GM03348 (cell line): ENCODE measurements around the gene NRCAM.
"Not testable (repeated sequence)": the region's sequence is repeated elsewhere in the genome, so short reads cannot be mapped to it uniquely, and the experiment has no call there.

Source experiments
- DNase-seq: peaks from one replicate; pipeline ENCODE4 v3.0.0; 2012; ENCODE audit warnings: low spot score

The NRCAM gene

DNA sequence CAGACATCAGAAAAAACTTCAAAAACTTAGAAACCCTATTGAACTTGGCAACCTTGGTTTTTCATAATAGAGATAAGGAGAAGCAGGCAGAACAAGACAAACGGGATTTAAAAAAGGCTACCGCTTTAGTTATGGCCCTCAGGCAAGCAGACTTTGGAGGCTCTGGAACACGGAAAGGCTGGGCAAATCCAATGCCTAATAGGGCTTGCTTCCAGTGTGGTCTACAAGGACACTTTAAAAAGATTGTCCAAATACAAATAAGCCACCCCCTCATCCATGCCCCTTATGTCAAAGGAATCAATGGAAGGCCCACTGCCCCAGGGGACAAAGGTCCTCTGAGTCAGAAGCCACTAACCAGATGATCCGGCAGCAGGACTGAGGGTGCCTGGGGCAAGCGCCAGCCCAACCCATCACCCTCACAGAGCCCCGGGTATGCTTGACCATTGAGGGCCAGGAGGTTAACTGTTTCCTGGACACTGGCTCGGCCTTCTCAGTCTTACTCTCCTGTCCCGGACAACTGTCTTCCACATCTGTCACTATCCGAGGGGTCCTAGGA is 115.3 kb downstream of the NRCAM start:
- no peak for DNase-seq

DNA sequence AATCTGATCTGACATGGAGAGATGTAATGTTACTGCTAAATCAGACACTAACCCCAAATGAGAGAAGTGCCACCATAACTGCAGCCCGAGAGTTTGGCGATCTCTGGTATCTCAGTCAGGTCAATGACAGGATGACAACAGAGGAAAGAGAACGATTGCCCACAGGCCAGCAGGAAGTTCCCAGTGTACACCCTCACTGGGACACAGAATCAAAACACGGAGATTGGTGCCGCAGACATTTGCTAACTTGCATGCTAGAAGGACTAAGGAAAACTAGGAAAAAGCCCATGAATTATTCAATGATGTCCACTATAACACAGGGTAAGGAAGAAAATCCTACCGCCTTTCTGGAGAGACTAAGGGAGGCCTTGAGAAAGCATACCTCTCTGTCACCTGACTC is 115.8 kb downstream of the NRCAM start:
- not testable (repeated sequence) for DNase-seq

- no peak for DNase-seq
Observed at GRCh38 chr7:108335269-108335918, 120.8 kb downstream of the NRCAM start.

DNA sequence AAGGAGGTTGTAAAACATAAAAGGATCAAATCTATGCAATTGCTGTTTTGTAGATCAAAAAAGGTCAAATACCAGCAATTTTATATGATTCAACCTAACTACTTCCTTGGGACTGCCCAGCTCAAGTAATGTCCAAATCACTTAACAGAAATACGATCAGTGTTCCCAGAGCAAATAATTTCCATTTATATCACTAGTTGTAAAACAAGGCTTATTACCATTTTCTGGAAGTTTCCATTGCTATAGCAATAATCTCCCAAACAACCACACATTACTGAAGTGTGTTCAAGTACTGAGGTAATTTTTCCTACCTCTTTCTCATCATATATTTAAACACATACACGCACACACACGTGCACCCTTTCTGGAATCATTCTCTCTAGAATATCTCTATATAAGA is 123.3 kb downstream of the NRCAM start:
- no peak for DNase-seq

DNA sequence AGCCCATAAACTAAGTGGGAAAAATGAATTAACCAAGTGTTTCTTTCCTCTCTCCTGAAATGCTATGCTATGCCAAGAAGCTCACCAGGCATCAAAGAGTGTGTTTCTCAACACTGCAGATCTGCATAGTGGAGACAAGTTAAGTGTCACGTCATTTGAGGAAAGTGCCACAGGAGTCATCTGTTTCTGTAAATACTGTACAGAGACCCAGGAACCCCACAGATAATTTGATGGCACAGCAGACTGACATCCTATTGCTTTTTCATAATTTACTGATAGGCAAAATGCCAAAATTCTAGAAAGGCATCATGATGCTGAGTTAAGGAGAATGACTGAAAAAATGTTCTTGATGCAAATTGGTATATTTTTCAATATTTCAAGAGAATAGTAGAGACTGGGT is 124.3 kb downstream of the NRCAM start:
- no peak for DNase-seq

GRCh38 chr7:108330227-108330626 is 126.0 kb downstream of the NRCAM start:
- no peak for DNase-seq

DNA sequence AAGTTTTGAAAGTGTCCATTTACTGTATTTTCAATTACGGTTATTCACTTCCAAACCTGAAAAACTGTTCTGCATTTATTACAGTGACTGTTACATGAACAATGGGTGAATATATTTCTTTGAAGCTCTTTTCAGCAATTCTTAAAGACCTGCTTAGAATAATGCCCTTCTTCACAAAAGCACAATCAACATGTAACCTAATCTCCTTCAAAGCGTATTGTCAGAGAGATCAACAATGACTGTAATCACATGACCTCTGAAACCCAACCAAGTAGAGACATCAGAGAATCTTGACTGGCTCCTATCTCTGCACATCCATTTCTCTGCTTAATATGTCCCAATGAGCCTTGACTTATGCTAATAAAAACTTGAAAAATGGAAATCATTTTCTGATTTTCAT is 126.7 kb downstream of the NRCAM start:
- DNase-seq: no peak

GRCh38 chr7:108328174-108328651 is 128.0 kb downstream of the NRCAM start:
- no peak for DNase-seq

DNA sequence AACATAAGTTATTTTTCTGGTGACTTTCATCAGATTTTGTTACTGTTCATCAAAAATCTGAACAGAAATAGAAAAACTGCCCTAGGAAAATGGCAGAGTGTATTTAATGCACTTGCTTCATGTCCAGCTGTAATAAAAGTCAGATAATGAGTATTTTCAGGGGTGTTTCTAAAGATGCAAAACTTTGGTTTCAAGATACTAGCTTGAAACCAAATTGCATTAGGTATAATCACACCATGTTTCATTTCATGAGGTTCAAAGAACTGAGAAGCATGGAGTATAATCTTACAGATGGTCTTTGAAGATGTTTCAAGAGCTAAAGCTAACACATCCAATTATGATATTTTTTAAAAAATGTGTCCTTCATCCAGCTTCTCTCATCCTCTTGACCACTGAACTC is 128.9 kb downstream of the NRCAM start:
- no peak for DNase-seq

DNA sequence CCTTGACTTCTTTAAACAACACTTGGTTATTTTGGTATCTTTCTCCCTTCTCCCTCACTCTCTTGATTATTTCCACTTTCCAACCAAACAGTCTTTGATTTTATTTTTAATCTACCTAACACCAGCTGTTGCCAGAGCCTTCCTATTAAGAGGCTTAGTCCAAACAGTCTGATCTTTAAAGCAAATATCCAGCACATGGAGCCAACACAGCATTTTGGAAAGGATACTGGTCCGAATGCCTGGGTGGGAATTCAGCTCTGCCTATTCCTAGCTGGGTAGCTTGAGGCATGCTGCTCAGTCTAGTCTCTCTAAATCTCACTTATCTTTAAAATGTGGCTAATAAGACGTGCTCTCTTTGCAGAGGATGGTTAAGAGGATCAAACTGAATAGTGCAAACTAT is 129.3 kb downstream of the NRCAM start:
- DNase-seq: no peak

DNA sequence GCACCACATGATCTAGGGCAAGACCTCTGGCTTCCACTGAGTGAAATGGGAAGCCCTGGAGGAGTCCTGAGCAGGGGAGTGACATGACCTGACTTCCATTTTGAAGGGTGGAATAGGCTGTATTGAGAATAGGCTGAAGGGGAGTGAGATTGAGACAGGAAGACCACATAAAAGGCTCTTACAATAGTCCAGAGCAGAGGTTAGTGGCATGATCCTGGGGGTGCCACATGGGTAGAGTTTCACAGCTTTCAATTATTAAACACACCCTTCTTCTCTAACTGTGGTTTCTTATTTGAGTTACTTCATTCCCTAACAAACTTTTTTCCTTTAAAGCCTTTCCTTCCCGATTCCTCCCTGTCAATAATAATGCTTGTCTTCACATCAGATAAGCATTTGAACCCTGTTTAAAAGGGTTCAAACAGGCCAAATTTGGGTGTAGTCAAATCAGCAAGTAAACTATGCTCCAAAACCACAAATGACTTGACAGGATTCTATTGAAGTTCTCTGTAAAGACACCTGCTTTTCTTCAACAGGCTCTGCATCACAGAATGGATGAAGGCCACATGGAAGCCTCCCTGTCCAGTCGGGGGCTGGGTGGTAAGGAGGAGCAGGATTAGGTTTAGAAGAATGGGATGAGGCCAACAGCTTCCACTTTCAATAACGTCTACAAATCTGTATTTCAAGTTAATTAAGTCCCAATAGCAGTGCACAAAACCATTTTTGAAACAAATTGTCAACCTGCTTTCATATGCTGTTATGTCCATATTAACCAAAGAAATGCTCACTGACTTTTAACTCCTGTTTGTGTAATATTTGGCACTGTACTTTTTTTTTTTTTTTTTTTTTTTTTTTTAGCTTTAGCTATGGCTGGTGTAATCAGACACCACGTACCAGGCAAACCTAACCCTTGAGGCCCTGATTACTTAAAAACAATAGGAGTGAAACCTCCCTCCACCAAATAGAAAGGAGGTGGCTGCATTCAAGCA is 131.9 kb downstream of the NRCAM start:
- DNase-seq: no peak

DNA sequence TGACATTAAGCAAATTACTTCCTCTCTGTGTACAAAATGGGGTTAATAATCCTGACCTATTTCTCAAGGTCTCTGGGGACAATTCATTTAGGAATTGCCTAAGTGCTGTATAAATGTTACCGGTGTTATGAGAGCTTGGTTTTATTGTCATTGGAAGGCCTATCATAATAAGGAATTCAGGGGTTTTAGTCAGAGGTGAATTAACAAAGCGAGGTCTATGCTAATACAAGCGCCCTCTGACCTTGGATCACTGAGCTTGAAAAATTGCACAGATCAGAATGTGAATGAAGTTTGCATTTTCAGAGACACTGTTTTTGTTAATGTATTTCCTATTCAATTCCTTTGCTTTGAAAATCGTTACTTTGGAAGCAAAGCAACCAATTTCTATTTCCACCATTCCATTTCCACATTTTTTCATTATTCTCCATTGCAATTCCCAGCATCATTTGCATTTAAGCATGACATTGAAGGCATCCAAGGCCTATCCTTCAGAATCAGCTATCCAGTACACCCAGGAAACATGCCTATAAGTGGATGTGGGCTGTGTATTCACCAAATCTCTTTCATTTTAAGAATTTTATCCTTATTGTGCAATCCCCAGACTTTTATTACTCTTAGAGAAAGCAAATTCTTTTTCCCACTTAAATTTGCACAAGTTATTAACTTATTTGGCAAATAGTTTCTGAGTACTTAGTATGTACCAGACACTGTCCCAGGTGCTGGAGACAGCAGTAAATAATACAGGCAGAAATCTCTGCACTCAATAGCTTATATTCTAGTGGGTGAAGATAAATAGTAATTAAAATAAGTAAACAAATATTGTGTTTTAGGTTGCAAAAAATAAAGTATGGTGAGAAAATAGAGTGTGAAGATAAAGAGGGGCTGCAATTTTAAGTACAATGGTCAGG is 133.1 kb downstream of the NRCAM start:
- DNase-seq: no peak

- no peak for DNase-seq
Observed at GRCh38 chr7:108322046-108322445, 134.2 kb downstream of the NRCAM start.

DNA sequence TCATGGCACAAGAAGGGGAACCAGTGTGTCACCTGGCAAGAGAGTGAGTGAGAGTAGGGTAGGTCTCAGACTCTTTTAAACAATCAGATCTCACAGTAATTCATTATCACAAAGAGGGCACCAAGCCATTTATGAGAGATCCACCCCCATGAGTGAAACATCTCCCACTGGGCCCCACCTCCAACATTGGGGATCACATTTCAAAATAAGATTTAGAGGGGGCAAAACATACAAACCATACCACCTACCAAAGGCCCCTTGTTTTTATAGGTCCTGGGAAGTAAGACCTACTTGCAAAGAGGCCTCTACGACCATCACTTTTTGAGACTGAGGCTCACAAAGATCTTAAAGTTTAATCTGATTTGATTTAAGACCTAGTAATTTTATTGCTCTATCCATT is 134.9 kb downstream of the NRCAM start:
- DNase-seq: no peak

GRCh38 chr7:108316708-108317107 is 139.5 kb downstream of the NRCAM start:
- no peak for DNase-seq

- no peak for DNase-seq
Observed at GRCh38 chr7:108314551-108314950, 141.7 kb downstream of the NRCAM start.

DNA sequence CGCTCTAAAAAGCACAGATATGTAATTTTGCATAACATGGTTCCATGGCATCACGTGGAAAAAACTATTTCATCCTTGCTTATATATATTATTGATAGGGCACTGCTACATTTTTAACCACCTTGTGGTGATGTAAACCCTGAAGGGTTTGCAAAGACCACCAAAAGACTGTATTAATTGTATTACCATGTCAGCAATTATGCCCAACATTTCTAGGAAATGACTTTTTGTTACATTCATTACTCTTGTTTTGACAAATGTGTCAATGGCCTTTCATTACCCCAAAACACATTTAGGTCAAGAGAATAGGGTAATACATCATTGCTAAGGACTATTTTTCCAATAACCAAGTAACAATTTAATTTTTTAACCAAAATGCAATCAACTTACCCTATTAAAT is 142.2 kb downstream of the NRCAM start:
- DNase-seq: no peak

DNA sequence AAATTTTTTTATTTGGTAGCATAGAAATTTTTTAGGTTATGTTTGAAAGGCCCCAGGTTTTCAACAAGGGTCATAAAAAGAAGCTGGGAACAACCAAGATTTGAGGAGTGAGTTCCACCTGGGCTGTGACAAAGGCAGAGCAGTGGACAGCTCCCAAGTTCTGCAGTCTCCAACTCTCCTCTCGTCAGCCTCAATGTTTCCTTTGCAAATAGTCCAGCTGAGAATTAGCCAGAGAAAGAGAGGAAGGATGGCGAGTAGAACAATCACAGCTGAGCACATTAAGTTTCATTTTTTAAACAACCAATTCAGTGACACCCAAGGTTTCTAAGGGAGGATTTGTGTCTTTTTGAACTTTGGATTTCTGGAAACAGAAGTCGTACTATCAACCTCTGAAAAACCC is 143.2 kb downstream of the NRCAM start:
- DNase-seq: no peak

GRCh38 chr7:108311446-108312168 is 144.6 kb downstream of the NRCAM start:
- peak; percentile 43 for DNase-seq

DNA sequence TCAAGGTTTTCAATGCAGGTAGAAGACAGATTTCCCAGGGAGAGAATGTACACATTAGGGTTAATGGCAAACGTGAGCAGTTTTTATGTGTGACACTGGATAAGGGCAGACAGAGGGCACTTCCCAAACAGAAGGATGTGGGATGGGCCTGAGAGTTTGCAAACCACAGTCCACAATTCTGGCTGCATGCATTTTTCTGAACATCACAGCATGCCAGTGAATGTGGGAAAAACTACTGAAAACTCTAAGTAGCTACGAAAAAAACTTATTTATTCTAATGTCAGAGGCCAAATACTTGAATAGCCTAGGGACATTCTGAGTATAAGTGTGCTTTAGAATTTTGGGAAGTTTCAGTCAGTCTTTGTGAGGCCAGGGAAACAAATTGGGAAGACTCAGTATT is 145.9 kb downstream of the NRCAM start:
- DNase-seq: peak; percentile 20

DNA sequence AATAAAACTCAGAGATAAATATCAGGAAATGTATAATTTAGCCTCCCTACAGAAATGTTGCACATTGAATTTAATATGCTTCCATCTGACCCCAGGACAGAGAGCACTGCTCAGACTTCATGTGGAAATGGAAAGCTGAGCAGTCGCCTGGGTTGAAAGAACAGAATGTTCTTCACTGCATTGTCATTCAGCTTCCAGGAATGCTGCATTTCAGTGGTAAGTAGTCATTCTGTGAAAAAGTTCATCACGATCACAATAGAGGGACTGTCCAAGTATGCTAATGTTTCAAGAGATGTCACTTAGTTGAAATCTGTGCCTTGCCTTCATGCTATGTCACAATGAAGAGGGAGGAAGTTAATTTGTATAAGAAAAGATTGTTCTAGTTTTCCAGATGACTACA is 147.3 kb downstream of the NRCAM start:
- peak; percentile 41 for DNase-seq
